Kidney capillary endothelial cell (primary cell): Measurements from ENCODE around the gene CBS.
"Not testable (repeated sequence)": the region's sequence is repeated elsewhere in the genome, so short reads cannot be mapped to it uniquely, and the experiment has no call there.

Experiments
- DNase-seq: peaks from one replicate; pipeline ENCODE4 v3.0.0-alpha.2; 2018; ENCODE audit warnings: low spot score

The CBS gene

GRCh38 chr21:43024439-43025136, 51.0 kb downstream of the CBS start:
- no peak for DNase-seq

GRCh38 chr21:43023175-43023574, 52.5 kb downstream of the CBS start:
- no peak for DNase-seq

GRCh38 chr21:43021756-43022600, 53.7 kb downstream of the CBS start:
- no peak for DNase-seq

- no peak for DNase-seq
Measured at GRCh38 chr21:43021191-43021590, 54.4 kb downstream of the CBS start.

- DNase-seq, result no peak
Measured at GRCh38 chr21:43020771-43021170, 54.9 kb downstream of the CBS start.

- DNase-seq, result no peak
Measured at GRCh38 chr21:43020177-43020576, 55.5 kb downstream of the CBS start.

- DNase-seq, result no peak
Measured at GRCh38 chr21:43018519-43018918, 57.1 kb downstream of the CBS start.

- no peak for DNase-seq
Measured at GRCh38 chr21:43016728-43017127, 58.9 kb downstream of the CBS start.

- DNase-seq, result no peak
Measured at GRCh38 chr21:43015906-43016540, 59.6 kb downstream of the CBS start.

GRCh38 chr21:43012596-43012995, 63.0 kb downstream of the CBS start:
- DNase-seq, result no peak

- no peak for DNase-seq
Measured at GRCh38 chr21:43006874-43007208, 68.8 kb downstream of the CBS start.

GRCh38 chr21:43006051-43006873, 69.4 kb downstream of the CBS start:
- DNase-seq, result not testable (repeated sequence)

- no peak for DNase-seq
Measured at GRCh38 chr21:43005635-43006034, 70.0 kb downstream of the CBS start.

GRCh38 chr21:43004926-43005325, 70.7 kb downstream of the CBS start:
- no peak for DNase-seq
